ENCODE measurements around the gene TIAM1. TPM values are rescaled to one million over a fixed set of nuclear protein-coding genes. Genes with fewer than 3 reads are reported as not detected.

The TIAM1 gene
- total RNA-seq, 1 experiment from 2014 or later: 28.7 TPM

DNA sequence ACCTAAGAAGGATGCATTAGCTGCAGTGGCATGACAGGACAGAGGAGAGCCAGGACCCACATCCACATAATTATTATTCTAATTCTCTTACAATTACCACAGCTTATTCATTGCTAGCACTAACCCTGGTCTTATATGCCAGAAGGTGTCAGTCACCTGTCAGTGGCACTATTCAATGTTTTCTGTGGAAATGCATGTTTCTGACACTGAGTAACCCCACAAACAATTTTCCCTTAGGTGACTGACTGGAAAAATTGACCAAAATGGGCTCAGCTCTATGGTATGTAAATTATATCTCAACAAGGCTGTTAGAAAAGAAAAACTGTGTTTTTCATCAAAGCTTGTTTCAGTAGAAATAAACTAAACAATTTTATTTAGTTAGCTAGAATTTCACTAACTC lies 187.9 kb downstream of the TIAM1 start:
- CTCF ChIA-PET: no interaction called here

DNA sequence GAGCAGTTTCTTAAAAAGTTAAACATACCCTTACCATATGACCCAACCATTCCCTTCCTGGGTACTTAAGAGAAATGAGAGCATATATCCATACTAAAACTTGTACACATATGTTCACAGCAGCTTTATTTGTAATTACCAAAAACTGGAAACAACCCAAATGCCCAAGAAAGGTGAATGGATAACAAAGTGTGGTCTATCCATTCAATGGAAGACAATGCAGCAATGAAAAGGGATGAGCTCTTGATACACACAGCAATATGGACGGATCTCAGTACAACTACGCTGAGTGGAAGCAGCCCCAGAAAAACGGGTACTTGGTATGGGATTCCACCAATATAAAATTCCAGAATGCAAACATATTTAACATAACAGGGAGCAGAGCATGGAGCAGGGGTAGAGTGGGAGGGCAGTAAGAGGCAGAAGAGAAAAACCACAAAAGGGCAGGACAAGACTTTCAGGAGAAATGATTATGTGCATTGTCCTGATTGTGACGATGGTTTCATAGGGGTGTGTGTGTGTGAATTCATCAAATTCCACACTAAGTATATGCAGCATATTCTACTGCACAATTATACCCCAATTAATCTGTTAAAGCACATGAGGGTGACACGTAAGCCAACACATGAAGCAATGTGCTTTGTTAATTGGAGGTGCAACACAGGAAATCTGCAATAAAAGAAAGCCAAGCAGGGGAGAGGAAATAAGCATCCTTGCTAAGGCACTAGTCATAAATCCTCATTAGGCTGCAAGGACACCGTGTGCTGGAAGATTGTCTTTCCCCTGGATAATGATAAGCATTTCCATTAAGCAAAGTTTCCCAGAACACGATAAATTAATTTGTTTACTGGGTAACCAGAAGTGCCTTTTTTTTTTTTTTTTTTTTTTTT lies 192.7 kb downstream of the TIAM1 start:
- ATAC-seq (no peak), DNase-seq (ENCODE audit: low spot score) (no peak)
- TF ChIP-seq, protein P1, sequence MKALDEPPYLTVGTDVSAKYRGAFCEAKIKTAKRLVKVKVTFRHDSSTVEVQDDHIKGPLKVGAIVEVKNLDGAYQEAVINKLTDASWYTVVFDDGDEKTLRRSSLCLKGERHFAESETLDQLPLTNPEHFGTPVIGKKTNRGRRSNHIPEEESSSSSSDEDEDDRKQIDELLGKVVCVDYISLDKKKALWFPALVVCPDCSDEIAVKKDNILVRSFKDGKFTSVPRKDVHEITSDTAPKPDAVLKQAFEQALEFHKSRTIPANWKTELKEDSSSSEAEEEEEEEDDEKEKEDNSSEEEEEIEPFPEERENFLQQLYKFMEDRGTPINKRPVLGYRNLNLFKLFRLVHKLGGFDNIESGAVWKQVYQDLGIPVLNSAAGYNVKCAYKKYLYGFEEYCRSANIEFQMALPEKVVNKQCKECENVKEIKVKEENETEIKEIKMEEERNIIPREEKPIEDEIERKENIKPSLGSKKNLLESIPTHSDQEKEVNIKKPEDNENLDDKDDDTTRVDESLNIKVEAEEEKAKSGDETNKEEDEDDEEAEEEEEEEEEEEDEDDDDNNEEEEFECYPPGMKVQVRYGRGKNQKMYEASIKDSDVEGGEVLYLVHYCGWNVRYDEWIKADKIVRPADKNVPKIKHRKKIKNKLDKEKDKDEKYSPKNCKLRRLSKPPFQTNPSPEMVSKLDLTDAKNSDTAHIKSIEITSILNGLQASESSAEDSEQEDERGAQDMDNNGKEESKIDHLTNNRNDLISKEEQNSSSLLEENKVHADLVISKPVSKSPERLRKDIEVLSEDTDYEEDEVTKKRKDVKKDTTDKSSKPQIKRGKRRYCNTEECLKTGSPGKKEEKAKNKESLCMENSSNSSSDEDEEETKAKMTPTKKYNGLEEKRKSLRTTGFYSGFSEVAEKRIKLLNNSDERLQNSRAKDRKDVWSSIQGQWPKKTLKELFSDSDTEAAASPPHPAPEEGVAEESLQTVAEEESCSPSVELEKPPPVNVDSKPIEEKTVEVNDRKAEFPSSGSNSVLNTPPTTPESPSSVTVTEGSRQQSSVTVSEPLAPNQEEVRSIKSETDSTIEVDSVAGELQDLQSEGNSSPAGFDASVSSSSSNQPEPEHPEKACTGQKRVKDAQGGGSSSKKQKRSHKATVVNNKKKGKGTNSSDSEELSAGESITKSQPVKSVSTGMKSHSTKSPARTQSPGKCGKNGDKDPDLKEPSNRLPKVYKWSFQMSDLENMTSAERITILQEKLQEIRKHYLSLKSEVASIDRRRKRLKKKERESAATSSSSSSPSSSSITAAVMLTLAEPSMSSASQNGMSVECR (CRISPR knock-in tag; IDR thresholded peaks at IDR 0.05; ENCODE audit: borderline replicate concordance): no peak
- TF ChIP-seq ZNF138 (CRISPR knock-in tag; conservative IDR thresholded peaks at IDR 0.05) (no peak), RELA (CRISPR knock-in tag; IDR thresholded peaks at IDR 0.05; ENCODE audit: borderline replicate concordance) (no peak), OVOL2 (CRISPR knock-in tag; IDR thresholded peaks at IDR 0.05; ENCODE audit: borderline replicate concordance) (no peak), FOXP1 (CRISPR knock-in tag; IDR thresholded peaks at IDR 0.05; ENCODE audit: borderline replicate concordance) (no peak), SMAD4 (CRISPR knock-in tag; IDR thresholded peaks at IDR 0.05) (no peak), NFATC4 (CRISPR knock-in tag; IDR thresholded peaks at IDR 0.05) (no peak), ETV6 (CRISPR knock-in tag; IDR thresholded peaks at IDR 0.05) (no peak), ZNF671 (CRISPR knock-in tag; IDR thresholded peaks at IDR 0.05) (no peak), TEAD4 (CRISPR knock-in tag; IDR thresholded peaks at IDR 0.05) (no peak), ZNF232 (CRISPR knock-in tag; IDR thresholded peaks at IDR 0.05) (no peak), NR1H2 (CRISPR knock-in tag; IDR thresholded peaks at IDR 0.05) (no peak), IRF2 (CRISPR knock-in tag; IDR thresholded peaks at IDR 0.05; ENCODE audit: borderline replicate concordance, low read depth) (no peak)
- TF ChIP-seq, protein P2, sequence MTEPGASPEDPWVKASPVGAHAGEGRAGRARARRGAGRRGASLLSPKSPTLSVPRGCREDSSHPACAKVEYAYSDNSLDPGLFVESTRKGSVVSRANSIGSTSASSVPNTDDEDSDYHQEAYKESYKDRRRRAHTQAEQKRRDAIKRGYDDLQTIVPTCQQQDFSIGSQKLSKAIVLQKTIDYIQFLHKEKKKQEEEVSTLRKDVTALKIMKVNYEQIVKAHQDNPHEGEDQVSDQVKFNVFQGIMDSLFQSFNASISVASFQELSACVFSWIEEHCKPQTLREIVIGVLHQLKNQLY (CRISPR knock-in tag; IDR thresholded peaks at IDR 0.05): no peak
- TF ChIP-seq, protein P3, sequence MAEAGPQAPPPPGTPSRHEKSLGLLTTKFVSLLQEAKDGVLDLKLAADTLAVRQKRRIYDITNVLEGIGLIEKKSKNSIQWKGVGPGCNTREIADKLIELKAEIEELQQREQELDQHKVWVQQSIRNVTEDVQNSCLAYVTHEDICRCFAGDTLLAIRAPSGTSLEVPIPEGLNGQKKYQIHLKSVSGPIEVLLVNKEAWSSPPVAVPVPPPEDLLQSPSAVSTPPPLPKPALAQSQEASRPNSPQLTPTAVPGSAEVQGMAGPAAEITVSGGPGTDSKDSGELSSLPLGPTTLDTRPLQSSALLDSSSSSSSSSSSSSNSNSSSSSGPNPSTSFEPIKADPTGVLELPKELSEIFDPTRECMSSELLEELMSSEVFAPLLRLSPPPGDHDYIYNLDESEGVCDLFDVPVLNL (CRISPR knock-in tag; IDR thresholded peaks at IDR 0.05; ENCODE audit: borderline replicate concordance, low read depth): no peak
- TF ChIP-seq, protein P4, sequence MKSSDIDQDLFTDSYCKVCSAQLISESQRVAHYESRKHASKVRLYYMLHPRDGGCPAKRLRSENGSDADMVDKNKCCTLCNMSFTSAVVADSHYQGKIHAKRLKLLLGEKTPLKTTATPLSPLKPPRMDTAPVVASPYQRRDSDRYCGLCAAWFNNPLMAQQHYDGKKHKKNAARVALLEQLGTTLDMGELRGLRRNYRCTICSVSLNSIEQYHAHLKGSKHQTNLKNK (CRISPR knock-in tag; IDR thresholded peaks at IDR 0.05): no peak
- TF ChIP-seq, protein P5, sequence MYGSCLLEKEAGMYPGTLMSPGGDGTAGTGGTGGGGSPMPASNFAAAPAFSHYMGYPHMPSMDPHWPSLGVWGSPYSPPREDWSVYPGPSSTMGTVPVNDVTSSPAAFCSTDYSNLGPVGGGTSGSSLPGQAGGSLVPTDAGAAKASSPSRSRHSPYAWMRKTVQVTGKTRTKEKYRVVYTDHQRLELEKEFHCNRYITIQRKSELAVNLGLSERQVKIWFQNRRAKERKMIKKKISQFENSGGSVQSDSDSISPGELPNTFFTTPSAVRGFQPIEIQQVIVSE (CRISPR knock-in tag; IDR thresholded peaks at IDR 0.05; ENCODE audit: borderline replicate concordance): no peak
- peaks cover 28% of the 10 kb centered on the region for H3K9me3 Mint-ChIP-seq
- H3K4me3 Mint-ChIP-seq: no peak overlapping the region
- CTCF ChIA-PET: no interaction called here
- H3K36me3 Mint-ChIP-seq: peaks cover 53% of the 10 kb centered on the region
- no peak overlapping the region for H3K27ac Mint-ChIP-seq
- H3K27me3 Mint-ChIP-seq (ENCODE audit: low read depth): no peaks in the 10 kb centered on the region
- POLR2A ChIA-PET: no interaction called here
- peaks cover 42% of the 10 kb centered on the region for H3K4me1 Mint-ChIP-seq

More for the DNA sequence above, 187.9 kb downstream of the TIAM1 start:
- ATAC-seq: no peak
- Mint-ChIP-seq H3K36me3 (peaks cover 44% of the 10 kb centered on the region), H3K27me3 (ENCODE audit: low read depth) (no peaks in the 10 kb centered on the region), H3K9me3 (peaks cover 25% of the 10 kb centered on the region), H3K27ac (no peak overlapping the region), H3K4me3 (no peak overlapping the region), H3K4me1 (peaks cover 72% of the 10 kb centered on the region)
- POLR2A ChIA-PET: no interaction called here
- DNase-seq (ENCODE audit: low spot score): no peak
- no peak for TF ChIP-seq ZNF317 (CRISPR knock-in tag; IDR thresholded peaks at IDR 0.05; ENCODE audit: borderline replicate concordance, low read depth)

Measured in WTC11 (cell line).